Prostate gland (tissue), 2 donors: Measurements from ENCODE around the gene ZCCHC24.

Experiments used
- POLR2AphosphoS5 ChIP-seq: sonication (generic); formaldehyde crosslinking; IDR thresholded peaks from one replicate; pipeline ENCODE4 v1.6.1; 2017; ENCODE audit warnings: antibody characterized with exemption
- TF ChIP-seq, protein P1 (sequence below), 4 experiments: fragments of 200-600 bp in 2 of 4; fragments of 450-650 bp in 2 of 4; sonication (generic) in 2 of 4; IDR thresholded peaks; 1 replicate in 3 of 4; 2 replicates in 1 of 4; pipeline ENCODE4 v1.5.1; 2016 to 2019; ENCODE audit warnings: antibody characterized with exemption in 4 of 4, mild to moderate bottlenecking in 2 of 4, moderate library complexity in 2 of 4

- TF ChIP-seq, protein P1, sequence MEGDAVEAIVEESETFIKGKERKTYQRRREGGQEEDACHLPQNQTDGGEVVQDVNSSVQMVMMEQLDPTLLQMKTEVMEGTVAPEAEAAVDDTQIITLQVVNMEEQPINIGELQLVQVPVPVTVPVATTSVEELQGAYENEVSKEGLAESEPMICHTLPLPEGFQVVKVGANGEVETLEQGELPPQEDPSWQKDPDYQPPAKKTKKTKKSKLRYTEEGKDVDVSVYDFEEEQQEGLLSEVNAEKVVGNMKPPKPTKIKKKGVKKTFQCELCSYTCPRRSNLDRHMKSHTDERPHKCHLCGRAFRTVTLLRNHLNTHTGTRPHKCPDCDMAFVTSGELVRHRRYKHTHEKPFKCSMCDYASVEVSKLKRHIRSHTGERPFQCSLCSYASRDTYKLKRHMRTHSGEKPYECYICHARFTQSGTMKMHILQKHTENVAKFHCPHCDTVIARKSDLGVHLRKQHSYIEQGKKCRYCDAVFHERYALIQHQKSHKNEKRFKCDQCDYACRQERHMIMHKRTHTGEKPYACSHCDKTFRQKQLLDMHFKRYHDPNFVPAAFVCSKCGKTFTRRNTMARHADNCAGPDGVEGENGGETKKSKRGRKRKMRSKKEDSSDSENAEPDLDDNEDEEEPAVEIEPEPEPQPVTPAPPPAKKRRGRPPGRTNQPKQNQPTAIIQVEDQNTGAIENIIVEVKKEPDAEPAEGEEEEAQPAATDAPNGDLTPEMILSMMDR (IDR thresholded peaks at IDR 0.05), result no peak
- no peak for TF ChIP-seq POLR2AphosphoS5
Measured at GRCh38 chr10:79468015-79468560, 22.7 kb upstream of the ZCCHC24 start.
